H54 (cell line): ENCODE measurements around the gene CLPTM1.
"Not testable (repeated sequence)": the region's sequence is repeated elsewhere in the genome, so short reads cannot be mapped to it uniquely, and the experiment has no call there.

ENCODE experiments used
- DNase-seq: peaks from one replicate; pipeline ENCODE4 v3.0.0; 2011; ENCODE audit warnings: low spot score, mixed read lengths; ENCODE audit not compliant: insufficient read length
- FAIRE-seq: peaks from 3 replicates; lab custom pipeline; 2011; peaks lifted over from hg19 to GRCh38; lab: Jason Lieb, UNC
- POLR2A ChIP-seq: IDR thresholded peaks from 2 replicates; pipeline ENCODE4 v1.6.1; 2011; ENCODE audit warnings: low read depth, mild to moderate bottlenecking, low read length

Gene CLPTM1

GRCh38 chr19:44993926-44994537 is 38.9 kb downstream of the CLPTM1 start:
- no peak for TF ChIP-seq POLR2A
- DNase-seq (no peak), FAIRE-seq (no peak)

- FAIRE-seq: no peak
- no peak for TF ChIP-seq POLR2A
- no peak for DNase-seq
These were observed 42.8 kb downstream of the CLPTM1 start for GRCh38 chr19:44998025-44998424.

GRCh38 chr19:44999131-44999925 is 44.1 kb downstream of the CLPTM1 start:
- FAIRE-seq, DNase-seq: not testable (repeated sequence)

- not testable (repeated sequence) for FAIRE-seq, DNase-seq
These were observed 45.5 kb downstream of the CLPTM1 start for GRCh38 chr19:45000665-45001064.

GRCh38 chr19:45001087-45001739 is 46.0 kb downstream of the CLPTM1 start, which contains the start of gene RELB:
TSS of gene RELB (plus strand) at chr19:45001464. CDS start at chr19:45001580, 116 bp downstream.
- no peak for TF ChIP-seq POLR2A
- FAIRE-seq (no peak), DNase-seq (peak; percentile 91)

- DNase-seq (no peak), FAIRE-seq (no peak)
- no peak for TF ChIP-seq POLR2A
These were observed 48.3 kb downstream of the CLPTM1 start for GRCh38 chr19:45003485-45003884.

GRCh38 chr19:45005787-45006186 is 50.6 kb downstream of the CLPTM1 start:
- no peak for FAIRE-seq
- DNase-seq: no peak
- no peak for TF ChIP-seq POLR2A

- FAIRE-seq (no peak), DNase-seq (no peak)
- TF ChIP-seq POLR2A: no peak
These were observed 53.4 kb downstream of the CLPTM1 start for GRCh38 chr19:45008552-45008951.

- FAIRE-seq (no peak), DNase-seq (no peak)
- no peak for TF ChIP-seq POLR2A
These were observed 54.6 kb downstream of the CLPTM1 start for GRCh38 chr19:45009625-45010255.

GRCh38 chr19:45010306-45010705 is 55.1 kb downstream of the CLPTM1 start:
- no peak for DNase-seq
- no peak for TF ChIP-seq POLR2A
- no peak for FAIRE-seq

- no peak for TF ChIP-seq POLR2A
- DNase-seq: no peak
- FAIRE-seq: no peak
These were observed 56.8 kb downstream of the CLPTM1 start for GRCh38 chr19:45011959-45012358.

- FAIRE-seq (peak; percentile 15), DNase-seq (peak; percentile 78)
- TF ChIP-seq POLR2A: no peak
These were observed 61.5 kb downstream of the CLPTM1 start for GRCh38 chr19:45016388-45017314.

- no peak for TF ChIP-seq POLR2A
- no peak for DNase-seq
- FAIRE-seq: no peak
These were observed 64.0 kb downstream of the CLPTM1 start for GRCh38 chr19:45019187-45019586.
